HG02642 (cell line): ENCODE measurements around the gene CAMLG.
A peak's percentile ranks its signal among the peaks of the same experiment; 100 is the strongest.
"Not testable (repeated sequence)": the region's sequence is repeated elsewhere in the genome, so short reads cannot be mapped to it uniquely, and the experiment has no call there.

ENCODE experiments used
- ATAC-seq: cut with Tn5 transposase; IDR thresholded peaks from one replicate; pipeline ENCODE4 v1.9.1; 2021; ENCODE audit warnings: mild to moderate bottlenecking; ENCODE audit not compliant: unreplicated experiment, poor library complexity

The CAMLG gene

GRCh38 chr5:134738133-134738962, at the start of gene CAMLG:
CAMLG (plus strand) TSS chr5:134738548; CDS start chr5:134738621, 73 bp downstream.
- ATAC-seq: peak; percentile 97

- ATAC-seq: not testable (repeated sequence)
Measured at GRCh38 chr5:134690144-134690543, 48.2 kb upstream of the CAMLG start.

- no peak for ATAC-seq
Measured at GRCh38 chr5:134692722-134693121, 45.6 kb upstream of the CAMLG start.

- ATAC-seq: no peak
Measured at GRCh38 chr5:134708301-134708700, 30.0 kb upstream of the CAMLG start.

- no peak for ATAC-seq
Measured at GRCh38 chr5:134714120-134714519, 24.2 kb upstream of the CAMLG start.

- no peak for ATAC-seq
Measured at GRCh38 chr5:134714541-134714940, 23.8 kb upstream of the CAMLG start.

GRCh38 chr5:134715466-134715865, 22.9 kb upstream of the CAMLG start:
- not testable (repeated sequence) for ATAC-seq

GRCh38 chr5:134724872-134725271, 13.5 kb upstream of the CAMLG start:
- ATAC-seq: no peak

- ATAC-seq: no peak
Measured at GRCh38 chr5:134732819-134733218, 5.5 kb upstream of the CAMLG start.

- ATAC-seq: no peak
Measured at GRCh38 chr5:134735243-134735642, 3.1 kb upstream of the CAMLG start.

GRCh38 chr5:134736173-134736812, 2.1 kb upstream of the CAMLG start:
- no peak for ATAC-seq

- no peak for ATAC-seq
Measured at GRCh38 chr5:134738963-134739661, 764 bp downstream of the CAMLG start.

GRCh38 chr5:134741052-134741451, 2.7 kb downstream of the CAMLG start:
- ATAC-seq: no peak

GRCh38 chr5:134742134-134742533, 3.8 kb downstream of the CAMLG start:
- ATAC-seq: no peak

- no peak for ATAC-seq
Measured at GRCh38 chr5:134749415-134749814, 11.1 kb downstream of the CAMLG start.

- no peak for ATAC-seq
Measured at GRCh38 chr5:134758176-134758503, 19.8 kb downstream of the CAMLG start.

- ATAC-seq: peak; percentile 97
Measured at GRCh38 chr5:134758504-134759341, 20.4 kb downstream of the CAMLG start, which contains the start of gene DDX46. DDX46 (plus strand) TSS chr5:134758779; CDS start chr5:134758939, 160 bp downstream.

GRCh38 chr5:134767528-134768291, 29.4 kb downstream of the CAMLG start:
- ATAC-seq: not testable (repeated sequence)

- ATAC-seq: no peak
Measured at GRCh38 chr5:134769206-134769605, 30.9 kb downstream of the CAMLG start.
